ENCODE data around the gene TTC23. TPM values are rescaled to one million over a fixed set of nuclear protein-coding genes. Genes with fewer than 3 reads are reported as not detected.
"Not testable (repeated sequence)": the region's sequence is repeated elsewhere in the genome, so short reads cannot be mapped to it uniquely, and the experiment has no call there.

Gene TTC23
- total RNA-seq, 1 donor from 2014 or later: 13.9 TPM

DNA sequence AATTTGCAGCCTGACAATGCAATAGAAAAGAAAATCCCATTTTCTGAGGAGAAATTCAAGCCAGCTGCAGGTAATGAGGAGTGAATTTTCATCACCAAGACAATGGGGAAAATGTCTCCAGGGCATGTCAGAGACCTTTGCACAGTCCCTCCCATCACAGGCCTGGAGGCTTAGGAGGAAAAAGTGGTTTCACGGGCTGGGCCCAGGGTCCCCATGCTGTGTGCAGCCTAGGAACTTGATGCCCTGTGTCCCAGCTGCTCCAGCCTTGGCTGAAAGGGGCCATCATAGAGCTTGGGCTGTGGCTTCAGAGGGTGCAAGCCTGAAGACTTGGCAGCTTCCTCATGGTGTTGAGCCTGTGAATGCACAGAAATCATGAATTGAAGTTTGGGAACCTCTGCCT lies 57.2 kb downstream of the TTC23 start:
- ATAC-seq: not testable (repeated sequence)

DNA sequence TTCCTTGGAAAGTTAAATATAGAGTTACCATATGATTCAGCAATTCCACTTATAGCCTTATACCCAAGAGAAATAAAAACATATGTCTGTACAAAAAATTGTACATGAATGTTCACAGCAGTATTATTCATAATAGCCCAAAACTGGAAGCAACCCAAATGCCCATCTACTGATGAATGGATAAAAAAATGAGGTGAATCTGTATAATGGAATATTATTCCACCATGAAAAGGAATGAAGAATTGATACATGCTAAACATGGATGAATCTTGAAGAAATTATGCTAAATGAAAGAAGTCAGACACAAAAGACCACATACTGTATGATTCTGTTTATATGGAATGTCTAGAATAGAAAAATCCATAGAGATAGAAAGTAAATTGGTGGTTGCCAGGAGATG lies 61.4 kb downstream of the TTC23 start:
- no peak for ATAC-seq

DNA sequence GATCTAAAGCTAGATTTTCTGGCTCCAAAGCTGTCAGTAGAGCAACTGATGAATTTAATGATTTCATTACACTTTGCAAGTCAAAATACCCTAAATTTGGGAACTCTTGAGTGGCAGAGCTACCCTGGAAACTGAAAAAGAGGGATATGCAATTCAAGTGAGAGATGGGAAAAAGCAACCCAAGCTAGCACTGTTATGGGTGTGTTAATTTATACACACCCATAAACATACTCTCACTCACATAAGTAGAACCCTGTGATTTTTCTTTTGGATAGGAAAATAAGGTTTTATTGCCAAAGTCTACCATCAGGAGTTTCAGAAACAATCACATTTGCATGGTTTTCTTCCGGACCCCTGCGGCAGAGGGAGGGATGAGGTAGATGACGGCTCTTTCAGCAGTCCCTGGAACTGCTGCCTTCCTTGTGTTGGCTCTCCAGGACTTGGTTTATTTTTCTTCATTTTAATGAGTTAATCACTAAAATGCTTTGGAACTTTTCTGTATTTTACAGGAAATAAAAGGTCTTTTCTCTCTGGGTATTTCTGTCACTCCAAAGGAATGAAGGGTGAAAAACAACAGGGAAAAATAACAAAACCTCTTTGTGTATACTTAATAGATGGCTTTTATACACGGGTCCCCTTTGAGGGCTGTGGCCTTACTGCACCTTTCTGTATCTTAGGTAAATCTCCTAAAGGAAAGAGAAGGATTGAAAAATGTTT lies 63.8 kb downstream of the TTC23 start:
- ATAC-seq: no peak

DNA sequence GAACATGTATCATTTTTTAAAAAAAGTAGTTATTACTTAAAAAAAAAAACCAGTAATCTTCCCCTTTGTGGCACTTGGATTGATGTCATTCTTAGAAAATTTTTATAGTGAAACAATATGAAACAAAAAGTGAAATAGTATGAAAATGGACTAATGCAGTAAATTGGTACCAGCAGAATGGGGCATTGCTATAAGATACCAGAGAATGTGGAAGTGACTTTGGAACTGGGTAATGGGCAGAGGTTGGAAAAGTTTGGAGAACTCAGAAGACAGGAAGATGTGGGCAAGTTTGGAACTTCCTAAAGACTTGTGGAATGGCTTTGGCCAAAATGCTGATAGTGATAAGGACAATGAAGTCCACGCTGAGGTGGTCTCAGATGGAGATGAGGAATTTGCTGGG lies 66.6 kb downstream of the TTC23 start:
- ATAC-seq: no peak

DNA sequence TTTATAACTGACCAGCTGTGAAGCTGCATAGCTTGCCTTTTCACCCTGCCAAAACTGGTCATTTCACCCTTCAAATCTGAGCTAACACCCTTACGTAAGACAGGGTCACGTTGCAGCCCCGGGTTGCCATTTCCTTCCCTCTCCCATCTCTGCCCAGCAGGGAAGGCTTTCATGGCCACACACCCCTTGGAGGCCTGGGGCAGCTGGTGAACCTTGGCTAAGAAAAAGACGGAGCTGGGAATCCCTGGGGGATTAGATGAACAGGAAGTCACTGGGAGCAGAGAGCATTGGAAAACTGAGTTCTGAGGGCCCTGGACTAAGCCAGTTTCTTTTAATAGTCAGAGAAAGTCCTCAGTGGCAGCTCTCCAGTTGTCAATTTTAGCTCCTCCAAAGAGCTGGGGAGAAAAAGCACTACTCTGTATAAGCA lies 67.8 kb downstream of the TTC23 start:
- no peak for ATAC-seq

DNA sequence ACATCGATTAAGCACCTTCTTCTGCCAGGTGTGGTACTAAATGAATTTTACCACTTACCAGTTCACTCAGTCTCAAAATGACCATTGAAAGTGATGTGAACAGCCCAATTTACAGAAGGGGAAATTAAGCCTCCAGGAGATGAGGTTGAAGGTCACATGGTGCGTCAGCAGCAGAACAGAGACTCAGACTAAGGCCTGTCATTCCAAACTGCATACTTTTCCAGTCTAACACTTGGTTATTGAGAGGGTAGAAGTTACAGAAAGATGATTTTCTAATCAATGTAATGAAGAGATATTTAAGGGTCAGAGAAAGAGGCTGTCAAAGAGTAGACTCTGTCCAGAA lies 68.4 kb downstream of the TTC23 start:
- no peak for ATAC-seq

DNA sequence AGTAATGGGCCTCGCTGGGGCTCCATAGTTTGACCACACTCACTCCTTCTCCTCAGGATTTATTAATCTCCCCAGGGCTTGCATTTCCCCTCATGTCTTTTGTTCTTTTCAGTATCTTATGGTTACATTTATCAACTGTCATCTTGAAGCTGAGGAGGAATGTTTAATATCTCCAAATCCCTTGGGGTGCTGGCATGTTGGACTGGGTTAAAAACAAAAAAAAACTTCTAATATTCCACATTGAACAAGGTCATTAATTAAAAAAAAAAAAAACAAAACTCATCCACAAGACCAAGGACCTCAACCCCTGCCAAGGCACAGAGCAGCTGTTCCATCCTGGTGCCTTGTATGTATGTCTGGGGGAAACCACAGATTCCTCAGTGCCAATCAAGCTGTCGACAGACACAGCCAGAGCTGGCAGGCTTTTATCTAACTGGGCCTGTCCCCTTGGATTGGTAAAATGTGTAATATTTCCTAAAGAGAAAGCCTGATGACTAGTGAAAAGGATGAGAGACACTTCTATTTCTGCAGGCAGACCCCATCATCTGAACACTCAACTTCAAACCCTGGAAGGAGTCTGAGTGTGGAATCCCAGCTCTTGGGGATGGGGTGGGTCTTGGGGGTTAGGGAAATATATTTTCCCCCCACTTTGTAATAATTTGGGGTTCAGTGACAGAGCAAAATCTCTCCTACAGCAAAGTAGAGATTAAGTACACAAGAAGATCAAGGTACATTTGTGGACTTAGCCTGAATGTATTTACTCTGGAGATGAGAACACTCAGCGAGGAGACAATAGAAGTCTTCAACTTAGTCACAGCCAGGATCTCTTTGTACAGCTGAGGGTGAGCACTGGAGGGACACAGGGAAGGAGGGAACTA lies 69.1 kb downstream of the TTC23 start:
- no peak for ATAC-seq

DNA sequence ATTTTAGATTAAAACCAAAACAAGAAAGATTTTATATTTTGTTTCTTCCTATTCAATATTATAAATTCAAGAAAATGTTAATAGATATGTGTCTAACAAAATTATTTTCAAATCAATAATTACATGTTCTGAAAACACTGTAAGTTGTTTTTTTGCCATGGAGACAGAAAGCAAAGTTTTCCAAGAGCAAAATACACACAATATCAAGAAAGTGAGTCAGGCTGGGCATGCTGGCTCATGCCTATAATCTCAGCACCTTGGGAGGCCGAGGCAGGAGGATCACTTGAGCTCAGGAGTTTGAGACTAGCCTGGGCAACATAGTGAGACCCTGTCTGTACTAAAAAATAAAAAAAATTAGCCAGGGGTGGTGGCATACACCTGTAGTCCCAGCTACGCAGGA lies 71.7 kb downstream of the TTC23 start:
- no peak for ATAC-seq

DNA sequence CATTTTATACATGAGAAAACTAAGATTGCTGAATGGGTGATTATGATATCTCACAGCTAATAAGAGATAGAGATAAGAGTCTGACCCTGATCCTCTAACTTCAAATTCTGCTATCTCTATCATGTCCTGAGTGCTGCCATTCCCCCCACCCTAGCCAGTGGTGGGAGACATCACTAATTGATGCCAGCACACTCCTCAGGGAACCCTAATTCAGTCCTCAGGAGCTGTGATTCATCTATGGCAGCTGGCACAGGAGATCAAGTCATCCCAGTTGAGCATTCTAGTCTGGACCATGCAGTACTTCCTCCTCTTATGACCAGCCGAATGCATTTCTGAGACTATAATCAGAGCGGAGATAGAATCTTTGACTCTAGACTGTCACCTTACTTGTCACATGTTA lies 72.6 kb downstream of the TTC23 start:
- ATAC-seq: no peak

DNA sequence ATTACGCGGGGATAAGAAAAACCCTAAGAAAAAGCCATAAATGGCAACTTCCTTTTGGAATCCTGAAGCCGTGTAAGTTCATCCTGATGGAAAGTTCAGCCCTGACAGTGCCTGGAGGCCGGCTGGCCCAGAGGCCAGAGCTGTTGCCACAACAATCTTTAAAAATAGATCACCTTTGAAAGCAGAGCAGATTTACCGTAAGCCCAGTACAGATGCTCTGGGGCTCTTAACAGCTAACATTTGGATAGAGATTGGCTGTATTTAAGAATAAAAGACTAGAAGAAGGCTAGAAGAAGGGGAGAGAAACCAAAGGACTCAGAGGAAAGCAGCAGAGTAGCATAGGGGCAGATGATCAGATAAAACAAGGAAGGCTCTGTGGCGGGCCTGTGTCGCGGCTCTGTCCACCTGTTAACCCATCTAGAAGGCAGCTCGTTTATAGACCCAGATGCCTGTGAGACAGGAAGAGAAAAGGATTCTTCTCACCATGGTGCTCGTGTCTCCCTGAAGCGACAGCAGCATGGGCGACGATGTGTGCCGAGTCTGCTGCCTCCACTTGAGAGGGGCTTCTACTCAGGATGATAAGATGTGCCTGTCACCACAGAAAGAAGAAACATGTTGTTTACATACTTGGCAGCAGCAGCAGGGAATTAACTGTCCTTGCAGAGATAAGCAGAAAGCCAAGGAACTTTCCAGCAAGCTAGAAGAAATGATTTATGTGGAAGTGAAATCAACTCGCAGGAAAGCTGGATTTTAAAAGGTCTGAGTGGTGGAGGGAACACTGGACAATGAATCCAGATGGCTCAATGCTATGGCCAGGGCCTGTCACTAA lies 74.6 kb downstream of the TTC23 start:
- ATAC-seq: no peak

DNA sequence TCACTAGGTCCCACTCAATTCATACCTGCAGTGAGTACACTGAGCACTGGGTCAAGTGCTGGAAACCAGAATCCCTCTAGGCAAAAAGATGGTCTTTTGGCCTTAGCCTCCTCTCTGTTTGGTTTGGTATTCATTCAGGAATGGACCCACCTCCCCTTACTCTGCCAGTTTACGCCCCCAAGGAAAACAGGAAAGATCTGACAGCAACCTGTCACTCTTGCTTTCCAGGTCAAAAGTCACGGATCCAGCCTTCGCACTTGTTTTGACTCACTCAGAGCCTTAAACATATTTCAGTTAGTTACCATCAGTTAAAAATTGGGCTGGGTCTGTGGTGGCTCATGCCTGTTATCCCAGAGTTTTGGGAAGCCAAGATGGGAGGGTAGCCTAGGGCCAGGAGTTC lies 76.4 kb downstream of the TTC23 start:
- ATAC-seq: no peak

DNA sequence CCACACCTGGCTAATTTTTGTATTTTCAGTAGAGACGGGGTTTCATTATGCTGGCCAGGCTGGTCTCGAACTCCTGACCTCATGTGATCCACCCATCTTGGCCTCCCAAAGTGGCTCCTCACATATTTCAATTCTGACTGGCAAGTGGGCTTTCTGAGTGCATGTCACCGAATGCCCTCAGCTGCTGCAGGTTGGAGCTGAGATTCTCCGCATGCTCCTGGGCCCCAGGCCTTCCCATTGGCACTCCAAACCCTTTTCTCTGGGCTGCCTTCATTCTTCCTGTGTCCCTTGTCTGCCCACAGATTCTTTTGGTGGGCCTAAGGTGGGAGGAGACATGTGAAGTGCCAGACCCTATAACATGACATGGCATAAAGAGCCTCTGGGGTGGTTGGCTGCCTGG lies 77.2 kb downstream of the TTC23 start:
- no peak for ATAC-seq

DNA sequence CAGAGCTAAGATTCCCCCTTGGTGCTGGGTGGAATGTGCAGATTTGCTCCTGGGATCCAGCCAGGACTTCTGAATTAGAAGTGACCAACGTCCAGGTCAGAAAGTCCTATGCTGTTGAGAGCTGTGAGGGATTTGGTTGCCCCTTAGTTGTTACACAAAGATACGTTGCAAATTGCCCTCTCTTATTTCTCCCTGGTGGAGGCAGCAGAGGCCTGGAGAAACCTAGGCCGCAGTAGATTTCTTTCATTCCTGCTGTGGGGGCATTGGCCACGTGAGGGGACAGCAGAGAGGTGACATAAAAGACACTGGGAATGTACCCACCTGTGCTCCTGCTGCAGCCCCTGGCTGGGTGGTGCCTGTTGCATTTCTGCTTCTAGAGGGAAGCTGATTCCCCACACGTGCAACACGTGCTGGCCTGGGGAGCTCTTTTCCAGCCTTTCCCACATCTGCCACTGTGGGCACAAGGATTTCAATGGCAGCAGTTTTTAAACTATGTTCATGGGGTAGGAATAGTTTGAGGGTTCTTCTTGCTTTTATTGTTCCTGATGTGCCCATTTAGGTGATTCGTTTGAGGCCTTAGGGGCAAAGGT lies 78.8 kb downstream of the TTC23 start:
- ATAC-seq: no peak

DNA sequence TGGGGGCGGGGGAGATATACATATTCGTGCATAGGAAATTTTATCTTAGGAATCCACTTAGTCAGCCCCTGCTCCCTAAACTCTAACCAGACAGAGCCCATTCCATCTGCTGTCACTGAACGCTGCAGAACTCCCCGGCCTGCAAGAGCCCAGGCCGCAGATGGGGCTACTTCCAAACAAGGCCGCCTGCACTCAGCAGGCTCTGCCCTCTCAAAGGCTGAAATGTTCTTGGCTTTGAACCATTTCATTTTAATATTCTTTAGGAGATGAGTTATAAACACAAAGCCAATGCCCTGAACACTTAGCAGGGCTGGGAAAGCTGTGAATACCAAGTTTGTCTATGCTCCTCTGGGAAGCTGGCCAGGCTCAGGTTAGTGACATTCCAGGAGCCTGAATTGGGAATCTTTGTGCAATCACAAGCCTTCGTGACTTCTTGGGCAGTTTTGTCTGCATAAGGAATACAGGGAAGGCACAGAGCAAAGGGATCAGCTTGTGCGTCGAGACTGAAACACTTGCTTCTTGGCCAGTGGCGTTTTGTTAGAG lies 79.5 kb downstream of the TTC23 start:
- no peak for ATAC-seq

DNA sequence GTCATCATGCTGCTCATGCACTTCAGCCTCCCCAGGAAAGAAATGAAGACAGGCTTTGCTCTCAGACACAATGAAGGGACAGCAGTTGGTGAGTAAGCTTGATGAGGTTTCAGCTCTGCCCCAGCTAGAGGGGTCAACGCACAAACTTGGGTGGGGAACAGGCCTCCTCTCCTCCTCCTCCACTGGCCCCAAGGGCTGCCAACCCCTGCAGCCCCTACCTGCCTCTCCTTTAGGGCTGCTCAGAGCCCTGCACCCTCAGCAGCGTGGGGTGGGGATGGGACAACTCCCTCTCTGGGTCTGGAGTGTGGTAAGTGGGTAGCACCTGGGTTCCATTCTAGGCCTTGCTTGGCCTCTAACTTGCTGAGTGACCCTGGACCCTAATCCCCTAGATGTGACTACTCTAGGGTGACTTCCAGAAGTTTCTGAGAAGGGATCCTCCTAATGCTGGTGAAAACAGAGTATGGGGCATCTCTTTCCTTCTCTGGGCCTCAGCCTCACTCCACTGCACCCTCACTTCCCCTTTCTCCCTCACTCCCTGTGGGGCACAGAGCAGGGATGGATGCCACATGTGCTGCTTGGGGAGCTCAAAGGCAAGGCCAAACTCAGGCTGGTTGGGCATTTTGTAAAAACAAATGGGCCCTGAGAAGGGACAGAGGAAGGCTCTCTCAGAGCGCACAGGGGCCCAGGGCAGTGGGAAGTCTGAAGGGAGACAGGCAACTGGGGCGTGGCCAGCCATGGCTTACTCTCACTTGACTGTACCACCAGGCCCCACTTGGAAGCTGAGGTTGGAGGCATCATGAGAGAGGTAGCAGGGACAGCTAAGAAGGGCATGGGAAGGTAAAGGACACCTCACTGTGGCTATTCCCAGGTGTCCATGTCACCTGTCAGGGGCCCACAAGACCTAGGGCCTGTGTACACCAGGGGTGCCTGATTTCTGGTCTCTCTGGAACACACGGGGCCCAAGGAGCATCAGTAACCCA lies 80.5 kb downstream of the TTC23 start:
- ATAC-seq: peak; percentile 17

DNA sequence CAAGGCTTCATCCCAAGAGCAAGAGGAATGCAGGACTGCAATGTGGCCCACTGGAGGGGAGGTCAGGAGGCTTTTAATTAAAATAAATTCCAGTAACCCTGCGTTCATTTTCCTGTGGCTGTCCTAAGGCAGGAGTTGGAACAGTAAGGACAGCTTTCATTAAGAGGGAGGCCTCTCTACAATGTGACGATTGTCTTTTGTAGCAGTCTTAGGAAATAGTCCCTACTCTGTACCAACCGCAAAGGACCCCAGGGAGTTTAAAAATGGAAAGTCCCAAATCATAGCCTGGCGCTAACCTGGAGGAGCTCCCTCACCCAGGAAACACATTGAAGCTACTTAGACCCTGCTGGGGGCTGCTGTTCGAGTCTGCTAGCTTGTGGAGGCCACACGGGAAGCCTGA lies 81.7 kb downstream of the TTC23 start:
- ATAC-seq: no peak

DNA sequence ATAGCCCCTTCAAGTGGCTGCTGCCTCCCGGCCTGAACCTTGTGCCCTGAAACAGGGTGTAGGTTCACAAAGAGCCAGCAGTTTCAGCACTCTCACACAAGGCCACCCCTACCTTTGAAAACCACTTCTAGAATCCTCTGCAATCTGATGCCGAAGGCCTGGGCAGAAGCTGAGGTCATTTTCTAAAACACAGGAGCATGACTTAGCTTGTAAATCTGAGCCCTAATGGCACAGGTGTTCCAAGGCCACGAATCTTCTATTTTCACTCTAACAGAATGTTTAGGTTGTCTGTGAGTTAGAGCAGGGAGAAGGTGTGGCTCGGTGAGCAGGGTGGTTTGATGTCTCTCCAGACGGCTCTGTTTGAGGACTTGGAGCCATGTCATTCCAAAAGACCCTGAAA lies 82.2 kb downstream of the TTC23 start:
- ATAC-seq: no peak

DNA sequence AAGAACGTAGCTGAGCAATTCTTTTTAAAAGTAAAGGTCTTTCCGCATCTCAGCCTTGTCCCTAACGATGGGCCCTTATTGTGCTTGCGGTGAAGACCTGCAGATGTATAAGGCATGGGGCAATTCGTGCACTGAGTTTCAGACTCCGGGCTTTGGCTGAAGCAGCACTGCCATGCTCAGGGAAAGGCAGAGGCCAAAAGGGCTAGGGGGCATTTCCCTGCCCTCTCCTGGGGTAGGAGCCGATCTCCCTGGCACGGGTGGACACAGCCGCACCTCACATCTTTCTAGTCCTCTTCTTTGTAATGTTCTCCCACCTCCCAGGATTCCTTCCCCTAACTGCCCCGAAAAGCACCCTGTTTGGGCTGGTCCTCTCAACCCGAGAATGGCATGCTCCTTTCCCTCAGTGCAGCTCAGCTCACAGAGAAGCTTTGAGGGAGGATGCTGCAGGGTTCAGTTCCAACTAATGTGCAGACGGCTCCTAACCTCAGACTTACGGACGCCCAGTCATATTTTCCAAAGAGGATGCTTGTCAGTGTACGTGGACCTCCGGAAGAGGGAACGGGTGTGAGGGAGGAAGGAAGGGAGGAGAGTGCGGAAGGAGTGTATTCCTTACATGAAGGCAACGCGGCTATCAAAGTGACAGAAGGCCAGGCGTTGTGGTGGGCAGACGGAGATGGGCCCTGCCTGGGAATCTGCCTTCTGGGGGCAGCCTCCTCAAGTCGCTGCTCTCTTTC lies 83.3 kb downstream of the TTC23 start:
- ATAC-seq: no peak

DNA sequence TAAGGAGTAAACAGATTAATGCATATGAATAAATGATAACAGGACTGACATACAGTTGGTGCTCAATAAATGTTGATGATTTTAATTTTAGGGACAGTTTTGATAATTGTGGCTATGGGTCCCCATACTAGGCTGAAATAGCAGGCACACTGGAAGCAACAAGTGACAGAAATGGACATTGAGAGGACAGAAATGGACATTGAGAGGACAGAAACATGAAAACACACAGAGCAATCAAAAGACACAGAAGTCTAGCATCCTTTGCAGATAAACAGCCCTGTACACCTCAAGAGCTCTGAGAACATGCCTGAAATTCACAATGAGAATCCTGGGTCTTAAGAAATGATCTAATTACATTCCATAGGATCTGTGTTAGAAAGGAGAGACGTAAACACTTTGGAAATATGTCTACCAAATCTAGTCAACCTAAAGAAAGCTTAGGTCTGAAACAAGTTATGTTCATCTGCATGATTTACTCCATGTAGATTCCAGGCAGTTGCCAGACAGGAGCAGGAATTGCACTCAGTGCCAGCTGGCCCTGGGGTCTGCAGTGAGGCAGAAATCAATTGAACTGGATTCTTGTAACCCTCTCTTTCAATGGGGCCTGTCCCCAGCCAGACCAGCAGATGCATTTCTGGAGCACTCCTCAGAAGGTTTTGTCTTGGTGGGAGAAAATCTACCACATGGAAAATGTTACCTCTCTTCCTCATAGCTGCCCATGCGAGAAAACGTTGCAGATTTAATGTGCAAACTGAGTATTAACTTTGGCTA lies 84.2 kb downstream of the TTC23 start:
- ATAC-seq: no peak

DNA sequence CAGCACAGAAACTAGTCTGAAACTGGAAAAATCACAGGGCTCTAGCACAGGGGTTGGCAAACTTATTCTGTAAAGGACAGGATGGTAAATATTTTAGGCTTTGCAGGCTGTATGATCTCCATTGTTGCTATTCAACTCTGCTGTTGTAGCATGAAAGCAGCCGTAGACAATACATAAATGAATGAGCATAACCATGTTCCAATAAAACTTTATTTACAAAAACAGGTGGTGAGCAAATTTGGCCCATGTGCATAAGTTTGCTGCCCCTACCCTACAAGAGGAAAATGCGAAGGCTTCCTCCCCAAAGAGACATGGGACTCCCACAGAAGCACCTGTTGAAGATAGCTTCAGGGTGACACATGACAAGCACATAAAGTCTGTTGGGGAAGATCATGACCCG lies 85.3 kb downstream of the TTC23 start:
- ATAC-seq: no peak
